CD14-positive monocyte (primary cell): Measurements from ENCODE around the gene DTL. TPM values are rescaled to one million over a fixed set of nuclear protein-coding genes. Genes with fewer than 3 reads are reported as not detected.
A peak's percentile ranks its signal among the peaks of the same experiment; 100 is the strongest.

Experiments used
- DNase-seq, 3 donors: peaks; one replicate each; pipeline ENCODE4 v3.0.0-alpha.2; 2011 to 2022
- H2AFZ ChIP-seq: 2 replicates; pipeline ENCODE4 v1.6.0; 2012; ENCODE audit warnings: mild to moderate bottlenecking, low read depth, low read length, inconsistent platforms; ENCODE audit not compliant: insufficient read depth, poor library complexity, severe bottlenecking
- H3K27ac ChIP-seq, 2 donors: 1 replicate in 1 of 2; 2 replicates in 1 of 2; pipeline ENCODE4 v1.5.1; 2012 to 2013; ENCODE audit warnings: low read length in 2 of 2, control low read depth in 1 of 2, inconsistent platforms in 1 of 2, low read depth in 1 of 2, mild to moderate bottlenecking in 1 of 2
- H3K27me3 ChIP-seq, 2 donors: one replicate each; pipeline versions ENCODE4 v1.6.0 to v1.6.1; 2011 to 2013; ENCODE audit warnings: low read length in 2 of 2; ENCODE audit not compliant: control insufficient read depth in 2 of 2, insufficient read depth in 2 of 2
- H3K36me3 ChIP-seq, 2 donors: replicated peaks in 1 of 2; 1 replicate in 1 of 2; 2 replicates in 1 of 2; pipeline versions ENCODE4 v1.5.1 to v1.6.1; 2012 to 2013; ENCODE audit warnings: low read length in 2 of 2, control low read depth in 1 of 2, inconsistent platforms in 1 of 2, mild to moderate bottlenecking in 1 of 2; ENCODE audit not compliant: insufficient read depth in 2 of 2, control insufficient read depth in 1 of 2
- H3K4me1 ChIP-seq, 2 donors: 1 replicate in 1 of 2; 2 replicates in 1 of 2; pipeline versions ENCODE4 v1.5.1 to v1.6.1; 2012 to 2013; ENCODE audit warnings: low read length in 2 of 2, control low read depth in 1 of 2, inconsistent platforms in 1 of 2, mild to moderate bottlenecking in 1 of 2, moderate library complexity in 1 of 2; ENCODE audit not compliant: insufficient read depth in 2 of 2, control insufficient read depth in 1 of 2
- H3K4me2 ChIP-seq: replicated peaks from 2 replicates; pipeline ENCODE3; 2012; ENCODE audit warnings: low read length, moderate library complexity, mild to moderate bottlenecking; ENCODE audit not compliant: poor library complexity, severe bottlenecking; ENCODE audit errors: extremely low read depth
- H3K4me3 ChIP-seq, 3 experiments: fragments of 200-600 bp in 1 of 3; sonication (generic) in 1 of 3; replicated peaks in 1 of 3; 1 replicate in 2 of 3; 2 replicates in 1 of 3; pipeline ENCODE4 v1.5.1; 2011 to 2013; ENCODE audit warnings: low read length in 3 of 3, mild to moderate bottlenecking in 3 of 3, control low read depth in 2 of 3, low read depth in 2 of 3, inconsistent platforms in 1 of 3, moderate library complexity in 1 of 3
- H3K79me2 ChIP-seq: 2 replicates; pipeline ENCODE4 v1.6.0; 2012; ENCODE audit warnings: mild to moderate bottlenecking, control low read depth, inconsistent platforms, low read length, moderate library complexity; ENCODE audit not compliant: insufficient read depth
- H3K9ac ChIP-seq: 2 replicates; pipeline ENCODE4 v1.6.0; 2017; ENCODE audit warnings: low read length, mild to moderate bottlenecking; ENCODE audit not compliant: insufficient read depth, poor library complexity, severe bottlenecking
- H3K9me3 ChIP-seq, 2 donors: replicated peaks in 1 of 2; 1 replicate in 1 of 2; 2 replicates in 1 of 2; pipeline versions ENCODE4 v1.5.1 to v1.6.1; 2012 to 2013; ENCODE audit warnings: low read length in 2 of 2, control low read depth in 1 of 2; ENCODE audit not compliant: control insufficient read depth in 1 of 2, insufficient read depth in 1 of 2
- H4K20me1 ChIP-seq: 2 replicates; pipeline ENCODE4 v1.6.0; 2012; ENCODE audit warnings: mild to moderate bottlenecking, low read length, control low read depth, moderate library complexity; ENCODE audit not compliant: insufficient read depth
- H3K27ac Mint-ChIP-seq, 7 donors: one replicate each; pipeline ENCODE4 v1.8.0; 2020; ENCODE audit warnings: mild to moderate bottlenecking in 7 of 7, mixed read lengths in 7 of 7, moderate library complexity in 6 of 7, inconsistent platforms in 2 of 7
- H3K27me3 Mint-ChIP-seq, 3 donors: one replicate each; pipeline ENCODE4 v1.8.0; 2021 to 2022; ENCODE audit warnings: low read depth in 3 of 3, mild to moderate bottlenecking in 3 of 3, mixed read lengths in 3 of 3, moderate library complexity in 3 of 3, inconsistent platforms in 1 of 3
- H3K36me3 Mint-ChIP-seq, 2 donors: one replicate each; pipeline ENCODE4 v1.8.0; 2020; ENCODE audit warnings: mixed read lengths in 2 of 2, inconsistent platforms in 1 of 2, mild to moderate bottlenecking in 1 of 2
- H3K4me1 Mint-ChIP-seq: one replicate; pipeline ENCODE4 v1.8.0; 2020; ENCODE audit warnings: mild to moderate bottlenecking, mixed read lengths
- H3K4me3 Mint-ChIP-seq, 2 donors: one replicate each; pipeline ENCODE4 v1.8.0; 2020; ENCODE audit warnings: mild to moderate bottlenecking in 2 of 2, mixed read lengths in 2 of 2, moderate library complexity in 1 of 2
- H3K9me3 Mint-ChIP-seq, 7 donors: one replicate each; pipeline ENCODE4 v1.8.0; 2020 to 2022; ENCODE audit warnings: mixed read lengths in 7 of 7, mild to moderate bottlenecking in 6 of 7, moderate library complexity in 6 of 7, inconsistent platforms in 2 of 7
- CTCF ChIP-seq: fragments of 200-600 bp; IDR thresholded peaks from one replicate; pipeline ENCODE4 v1.8.0; 2022; ENCODE audit warnings: antibody characterized with exemption, mild to moderate bottlenecking
- WGBS: methylation state at CpG from one replicate; pipeline ENCODE4 v1.1.5; 2013; ENCODE audit warnings: missing lambda C conversion rate; ENCODE audit not compliant: insufficient coverage; 5-methylcytosine and 5-hydroxymethylcytosine counted together
- intact Hi-C, 2 donors: fragments of 100-400 bp; cut with micrococcal nuclease; formaldehyde crosslinking; loops; one replicate each; pipeline versions ENCODE4 v1.15.0 to v1.15.1; 2023
- polyA minus RNA-seq: library from RNA; depleted of rRNA, polyadenylated mRNA; stranded (reverse); fragments of >200 nt; gene quantifications from 2 replicates; pipeline ENCODE4 v1.2.3, GENCODE V29; 2012
- polyA plus RNA-seq, 3 donors: library from polyadenylated mRNA; depleted of rRNA in 1 of 3; unstranded in 2 of 3; stranded (reverse) in 1 of 3; fragments of 300-500 nt in 2 of 3; fragments of >200 nt in 1 of 3; fragmentation: Illumina TruSeq in 2 of 3; gene quantifications; 1 replicate in 2 of 3; 2 replicates in 1 of 3; pipeline ENCODE4 v1.2.3, GENCODE V29; 2012 to 2021
- total RNA-seq, 12 experiments: library from RNA in 1 of 12; stranded (reverse) in 1 of 12; fragments of 120-200 nt in 1 of 12; gene quantifications; one replicate each; pipeline ENCODE4 v1.2.4 and lab custom pipeline; 2013 to 2026; ENCODE audit warnings: mixed read lengths in 6 of 12, inconsistent platforms in 1 of 12

Gene DTL, protein sequence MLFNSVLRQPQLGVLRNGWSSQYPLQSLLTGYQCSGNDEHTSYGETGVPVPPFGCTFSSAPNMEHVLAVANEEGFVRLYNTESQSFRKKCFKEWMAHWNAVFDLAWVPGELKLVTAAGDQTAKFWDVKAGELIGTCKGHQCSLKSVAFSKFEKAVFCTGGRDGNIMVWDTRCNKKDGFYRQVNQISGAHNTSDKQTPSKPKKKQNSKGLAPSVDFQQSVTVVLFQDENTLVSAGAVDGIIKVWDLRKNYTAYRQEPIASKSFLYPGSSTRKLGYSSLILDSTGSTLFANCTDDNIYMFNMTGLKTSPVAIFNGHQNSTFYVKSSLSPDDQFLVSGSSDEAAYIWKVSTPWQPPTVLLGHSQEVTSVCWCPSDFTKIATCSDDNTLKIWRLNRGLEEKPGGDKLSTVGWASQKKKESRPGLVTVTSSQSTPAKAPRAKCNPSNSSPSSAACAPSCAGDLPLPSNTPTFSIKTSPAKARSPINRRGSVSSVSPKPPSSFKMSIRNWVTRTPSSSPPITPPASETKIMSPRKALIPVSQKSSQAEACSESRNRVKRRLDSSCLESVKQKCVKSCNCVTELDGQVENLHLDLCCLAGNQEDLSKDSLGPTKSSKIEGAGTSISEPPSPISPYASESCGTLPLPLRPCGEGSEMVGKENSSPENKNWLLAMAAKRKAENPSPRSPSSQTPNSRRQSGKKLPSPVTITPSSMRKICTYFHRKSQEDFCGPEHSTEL
- total RNA-seq (2013), result 0.37 TPM
- polyA plus RNA-seq (not detected), polyA minus RNA-seq (0.24 and 0.28 TPM in 2 replicates), total RNA-seq (lab: John Stamatoyannopoulos, UW) (0.66 to 20.3 (median 1.5) reads per million in 11 experiments)

- TF ChIP-seq CTCF, result peak; percentile 95
- Histone ChIP-seq H3K27ac (peak within 1 kb of the TSS; percentile 74 to 83), H4K20me1 (no peaks in the 10 kb centered on the region), H3K27me3 (no peaks in the 10 kb centered on the region), H3K9ac (peak within 1 kb of the TSS; percentile 64), H3K79me2 (peaks cover 91% of the 10 kb centered on the region), H2AFZ (peak within 1 kb of the TSS; percentile 98), H3K9me3 (no peaks in the 10 kb centered on the region), H3K36me3 (no peaks in the 10 kb centered on the region), H3K4me3 (peak within 1 kb of the TSS; percentile 88 to 97 (median 91)), H3K4me2 (peak within 1 kb of the TSS; percentile 91), H3K4me1 (peaks cover 28 to 43% of the 10 kb centered on the region in 2 donors)
- intact Hi-C loops, result loop anchor here in 1 of 2 donors (10.0 kb wide), 1 partner anchor 350 kb away; no protein-coding TSS in a partner anchor
- Mint-ChIP-seq H3K36me3 (peaks cover 4 to 8% of the 10 kb centered on the region in 2 donors), H3K27me3 (no peaks in the 10 kb centered on the region), H3K9me3 (no peaks in the 10 kb centered on the region), H3K4me3 (peak within 1 kb of the TSS; percentile 98 to 99), H3K27ac (peak within 1 kb of the TSS; percentile 94 to 98 (median 98)), H3K4me1 (peaks cover 58% of the 10 kb centered on the region)
- peak; percentile 99 for DNase-seq
- WGBS, result under 1% methylated on average over 42 of the region's 53 CpGs
Observed at GRCh38 chr1:212035123-212035834, at the start of gene DTL, which contains the start of gene INTS7. Gene DTL, plus strand, starts transcription at chr1:212035748. Its CDS starts 143 bp downstream, at chr1:212035891. Gene INTS7, minus strand, starts transcription at chr1:212035557. Its CDS starts 120 bp downstream, at chr1:212035437.
